ENCODE data around the gene RDH14. TPM values are rescaled to one million over a fixed set of nuclear protein-coding genes. Genes with fewer than 3 reads are reported as not detected.

RDH14 gene
- total RNA-seq, 1 experiment from 2014 or later = 22.8 TPM

DNA sequence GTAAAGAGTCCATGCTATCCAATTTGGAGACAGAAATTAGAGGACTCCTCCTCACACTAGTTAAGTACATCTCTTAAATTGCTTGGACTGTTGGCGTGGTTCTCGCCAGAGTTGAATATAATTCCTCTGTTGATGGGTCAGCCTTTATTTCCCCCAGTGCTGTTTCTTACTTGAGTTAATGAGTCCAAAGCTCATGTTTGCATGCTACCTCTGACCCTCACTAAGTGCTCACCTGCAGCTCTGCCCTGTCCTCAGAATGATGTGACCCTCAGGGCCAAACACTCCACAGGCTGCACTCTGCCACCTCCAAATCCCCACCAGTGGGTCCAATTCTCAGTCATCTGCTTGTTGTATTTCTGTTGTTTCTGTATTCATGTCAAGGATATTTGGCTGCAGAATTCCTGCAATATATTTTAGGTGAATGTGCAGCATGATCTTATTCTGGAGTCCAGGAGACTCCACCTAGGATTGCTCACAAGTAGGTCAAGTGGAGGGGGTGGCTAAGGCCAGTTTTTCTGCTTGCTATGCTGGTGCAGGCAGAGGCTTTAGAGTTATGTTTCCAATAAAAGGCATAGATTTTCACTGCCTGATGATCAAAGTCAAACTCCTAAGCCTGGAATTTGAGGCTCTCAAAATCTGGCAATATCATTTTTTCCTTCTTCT lies 37.8 kb downstream of the RDH14 start:
- DNase-seq (ENCODE audit: low spot score) = no peak

DNA sequence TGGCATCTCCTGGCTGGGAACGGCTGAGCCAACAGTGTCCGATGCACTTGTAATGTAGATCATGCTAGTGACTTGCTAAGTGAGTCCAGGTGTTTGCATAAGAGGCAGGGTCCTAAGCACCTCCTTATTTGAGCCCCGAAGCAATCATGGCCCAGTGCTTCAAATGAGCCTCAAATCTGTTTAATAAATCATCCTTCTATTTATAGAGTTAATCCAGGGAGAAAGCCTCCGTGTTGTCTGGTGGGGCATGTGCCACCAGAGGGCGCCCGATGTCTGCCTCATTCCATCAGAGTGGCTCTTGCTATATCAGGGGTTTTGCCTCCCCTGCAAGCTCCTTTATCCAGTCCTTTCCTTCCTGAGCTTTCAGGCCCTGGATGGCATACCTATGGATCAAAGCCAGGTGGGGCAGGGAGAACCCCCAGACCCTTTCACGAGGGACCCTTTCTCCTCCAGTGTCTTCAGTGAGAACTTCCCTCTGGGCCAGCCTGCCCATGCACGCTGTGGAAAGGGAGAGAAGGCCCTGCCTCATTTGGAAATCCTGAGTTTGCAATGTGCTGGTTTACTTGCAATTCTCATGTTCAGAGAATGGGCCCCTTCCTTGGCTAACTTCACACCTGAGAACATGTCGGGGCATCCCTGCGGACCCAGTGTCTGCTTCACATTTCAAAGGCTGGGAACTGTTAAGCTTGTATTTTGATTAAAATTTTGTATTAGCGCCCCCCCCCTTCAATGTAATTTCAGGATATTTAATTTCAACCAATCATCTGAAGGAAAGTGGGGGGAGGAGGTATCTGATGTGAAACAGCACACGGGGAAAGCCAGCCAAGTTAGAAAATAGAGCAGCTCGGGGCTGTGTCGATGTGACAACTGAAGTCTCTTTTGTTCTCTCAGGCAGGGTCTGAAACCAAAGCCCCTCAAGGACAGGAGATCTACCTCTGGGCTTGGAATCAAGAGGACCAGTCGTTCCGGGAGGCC lies 39.7 kb downstream of the RDH14 start:
- DNase-seq (ENCODE audit: low spot score) = peak; percentile 61

DNA sequence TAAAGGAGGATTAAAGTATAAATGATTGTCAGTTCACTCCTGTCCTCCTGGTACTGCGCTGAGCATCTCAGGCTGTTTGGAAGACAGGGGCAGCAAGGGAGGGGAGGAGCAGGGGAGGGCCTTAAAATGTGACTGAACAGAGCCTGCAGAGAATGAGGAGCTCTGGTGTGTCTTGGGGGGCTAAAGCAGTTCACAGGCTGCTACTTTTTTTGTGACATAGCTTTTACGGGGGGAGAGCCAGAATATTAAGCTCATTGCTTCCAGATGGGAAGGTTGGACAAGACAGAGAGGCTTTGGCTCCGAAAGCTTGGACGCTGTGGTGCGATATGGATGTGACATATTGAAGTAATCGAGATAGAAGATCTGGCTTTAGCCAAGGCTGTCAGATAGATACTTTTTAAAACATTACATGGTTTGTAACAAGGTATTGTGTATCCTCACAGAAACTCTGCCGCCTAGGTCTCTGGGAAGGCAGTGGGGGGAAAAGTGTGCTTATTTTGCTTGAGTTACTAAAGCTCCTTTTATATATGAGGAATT lies 40.5 kb downstream of the RDH14 start:
- no peak for DNase-seq (ENCODE audit: low spot score)

DNA sequence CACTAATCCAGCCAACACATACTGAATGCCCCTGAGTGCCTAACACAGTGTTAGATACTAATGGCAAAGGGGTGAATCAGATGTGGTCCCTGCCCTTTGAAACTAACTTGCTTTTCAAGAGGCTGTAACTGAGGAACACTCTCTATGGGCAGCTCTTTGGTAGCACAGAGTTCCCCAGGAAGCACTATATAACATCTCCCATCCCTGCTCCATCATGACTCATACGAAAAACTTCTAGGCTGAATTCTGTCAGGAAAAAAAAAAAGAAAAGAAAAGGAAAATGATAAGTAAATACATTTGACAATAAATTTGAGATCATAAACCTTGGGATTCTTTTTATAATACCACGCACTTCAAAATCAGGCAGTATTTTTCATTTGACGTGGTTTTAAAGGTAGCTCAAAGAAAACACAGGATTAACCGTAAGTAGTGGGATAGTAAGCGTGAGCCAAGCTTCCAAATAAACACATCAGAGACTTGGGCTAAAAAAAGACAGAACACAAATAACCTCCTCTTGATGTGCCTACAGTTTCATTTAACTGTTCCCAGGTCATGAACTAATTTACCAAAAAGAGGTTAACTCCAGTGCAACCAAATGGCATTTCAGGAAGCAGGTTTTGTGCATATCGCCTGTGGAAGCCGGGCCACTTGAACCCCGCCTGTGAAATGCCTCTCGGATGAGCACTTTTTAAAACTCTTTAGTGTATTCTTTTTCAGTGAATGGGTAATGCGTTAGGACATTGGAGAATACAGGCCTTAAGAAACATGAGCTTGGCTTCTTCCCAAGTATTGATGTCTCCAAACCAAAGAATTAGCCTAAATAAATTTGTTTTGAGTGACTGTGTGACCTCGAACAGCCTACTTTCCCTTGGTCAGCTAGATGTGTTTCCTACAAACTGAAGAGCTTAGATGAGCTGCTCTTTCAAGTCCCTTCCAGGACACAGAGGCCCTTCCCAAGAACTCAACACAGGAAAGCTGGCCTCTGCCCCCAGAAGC lies 42.0 kb downstream of the RDH14 start:
- peak; percentile 19 for DNase-seq (ENCODE audit: low spot score)

DNA sequence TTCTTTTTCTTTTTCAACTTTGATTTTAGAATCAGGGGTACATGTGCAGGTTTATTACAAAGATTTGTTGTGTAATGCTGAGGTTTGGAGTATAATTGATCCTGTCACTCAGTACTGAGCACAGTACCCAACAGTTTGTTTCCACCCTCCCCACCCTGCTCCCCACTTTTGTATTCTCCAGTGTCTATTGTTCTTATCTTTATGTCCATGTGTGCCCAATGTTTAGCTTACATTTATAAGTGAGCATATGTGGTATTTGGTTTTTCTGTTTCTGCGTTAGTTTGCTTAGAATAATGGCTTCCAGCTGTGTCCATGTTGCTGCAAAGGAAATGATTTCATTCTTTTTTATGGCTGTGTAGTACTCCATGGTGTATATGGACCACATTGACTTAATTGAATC lies 43.1 kb downstream of the RDH14 start:
- no peak for DNase-seq (ENCODE audit: low spot score)

DNA sequence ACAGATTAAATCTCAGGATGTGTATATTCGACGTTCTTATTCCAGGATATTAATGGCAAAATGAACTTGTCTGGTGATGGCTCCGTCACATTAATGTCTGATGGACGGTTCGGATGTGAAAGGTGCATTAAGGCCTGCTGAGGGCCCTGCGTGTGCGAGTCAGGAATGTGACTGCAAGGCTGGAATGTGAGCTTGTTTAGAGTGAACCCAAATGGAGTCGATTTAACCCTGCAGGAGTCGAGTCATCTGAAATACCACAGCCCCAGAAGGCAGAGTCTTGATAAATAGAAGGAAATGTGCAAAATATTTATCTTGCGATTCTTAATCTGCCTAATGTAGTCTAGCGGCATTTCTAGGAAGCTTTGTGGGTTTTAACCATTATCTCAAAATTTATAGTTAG lies 44.3 kb downstream of the RDH14 start:
- DNase-seq (ENCODE audit: low spot score) = peak; percentile 65

DNA sequence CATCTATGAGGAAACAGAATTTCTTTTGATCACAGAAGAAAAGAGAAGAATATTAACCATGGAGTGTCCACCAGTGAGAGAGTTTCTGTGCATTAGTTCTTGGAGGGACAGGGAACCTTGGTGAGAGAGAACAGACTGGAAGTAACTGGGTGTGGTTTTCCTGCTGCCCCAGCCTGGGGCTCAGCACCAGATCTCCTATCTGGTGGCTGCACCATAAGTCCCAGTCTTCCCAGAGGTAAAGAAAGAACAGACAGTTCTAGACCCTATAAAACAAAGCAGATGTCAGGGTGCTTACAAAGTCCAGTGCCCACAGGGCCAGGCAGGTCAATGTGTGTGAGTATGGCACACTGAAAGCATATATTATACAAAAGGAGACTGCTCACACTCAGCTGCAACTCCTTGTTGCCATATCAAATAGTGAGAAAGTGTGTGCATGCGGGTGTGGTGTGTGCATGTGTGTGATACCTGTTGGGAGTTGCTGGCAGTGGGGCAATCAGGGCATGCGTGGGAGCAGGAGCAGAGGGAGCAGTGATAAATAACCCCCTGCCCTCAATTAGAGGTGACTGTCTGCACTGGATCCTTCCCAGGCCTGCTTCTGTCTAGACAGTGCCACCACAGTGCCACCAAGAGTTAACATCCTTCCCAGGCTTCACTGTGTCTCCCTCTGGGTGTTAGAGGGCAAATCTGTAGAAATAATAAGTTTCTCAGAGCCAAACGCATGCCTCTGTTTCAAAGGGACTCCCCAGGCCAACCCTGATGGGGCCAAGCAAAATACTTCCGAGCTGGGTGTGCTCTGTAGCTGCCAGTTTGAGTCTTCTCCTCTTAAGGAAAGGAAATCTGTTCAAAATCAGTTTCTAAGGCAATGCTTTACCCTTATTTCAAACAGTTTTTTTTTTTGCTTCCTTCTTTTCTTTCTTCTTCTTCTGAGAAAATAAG lies 45.7 kb downstream of the RDH14 start:
- no peak for DNase-seq (ENCODE audit: low spot score)

DNA sequence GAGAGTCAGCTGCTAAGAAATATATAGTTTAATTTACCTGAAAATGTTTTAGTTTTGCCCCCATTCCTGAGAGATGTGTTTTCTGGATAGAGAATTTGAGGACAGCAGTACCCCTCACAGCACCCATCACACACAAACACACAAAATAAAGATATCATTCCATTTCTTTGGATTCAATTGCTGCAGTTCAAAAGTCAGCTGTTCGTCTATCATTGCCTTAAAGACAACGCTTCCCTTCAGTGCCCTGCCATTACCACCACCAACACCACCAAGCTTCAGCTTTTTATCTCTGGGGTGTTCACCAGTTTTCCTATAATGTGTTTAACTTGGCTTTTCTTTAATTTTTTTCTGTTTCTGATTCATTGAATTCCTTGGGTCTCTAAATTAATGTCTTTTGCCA lies 49.7 kb downstream of the RDH14 start:
- no peak for DNase-seq (ENCODE audit: low spot score)

DNA sequence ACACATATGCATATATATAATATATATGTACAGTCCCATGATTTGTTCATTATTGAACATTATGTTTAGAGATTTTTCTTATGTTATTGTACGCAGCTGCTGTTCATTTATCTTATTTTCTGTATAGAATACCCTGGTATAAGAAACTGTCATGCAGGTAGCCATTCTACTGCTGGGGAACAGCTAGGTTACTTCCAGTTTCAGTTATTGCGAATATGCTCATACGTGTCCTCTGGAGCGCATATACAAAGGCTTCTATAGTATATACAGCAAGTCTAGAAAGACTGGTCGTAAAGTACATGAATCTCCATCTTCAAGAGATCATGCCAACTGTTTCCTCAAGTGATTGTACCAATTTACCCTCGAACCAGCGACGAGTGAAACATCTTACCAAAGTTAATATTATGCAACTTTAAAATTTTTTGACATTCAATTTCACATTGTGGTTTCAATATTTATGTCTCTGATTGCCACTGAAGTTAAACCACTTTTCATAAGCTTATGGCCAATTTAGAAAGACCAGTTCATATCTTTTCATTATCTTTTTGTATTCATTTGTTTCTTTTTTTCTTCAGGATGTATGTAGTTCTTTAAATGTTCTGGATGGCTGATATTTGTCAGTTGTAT lies 53.5 kb downstream of the RDH14 start:
- no peak for DNase-seq (ENCODE audit: low spot score)

DNA sequence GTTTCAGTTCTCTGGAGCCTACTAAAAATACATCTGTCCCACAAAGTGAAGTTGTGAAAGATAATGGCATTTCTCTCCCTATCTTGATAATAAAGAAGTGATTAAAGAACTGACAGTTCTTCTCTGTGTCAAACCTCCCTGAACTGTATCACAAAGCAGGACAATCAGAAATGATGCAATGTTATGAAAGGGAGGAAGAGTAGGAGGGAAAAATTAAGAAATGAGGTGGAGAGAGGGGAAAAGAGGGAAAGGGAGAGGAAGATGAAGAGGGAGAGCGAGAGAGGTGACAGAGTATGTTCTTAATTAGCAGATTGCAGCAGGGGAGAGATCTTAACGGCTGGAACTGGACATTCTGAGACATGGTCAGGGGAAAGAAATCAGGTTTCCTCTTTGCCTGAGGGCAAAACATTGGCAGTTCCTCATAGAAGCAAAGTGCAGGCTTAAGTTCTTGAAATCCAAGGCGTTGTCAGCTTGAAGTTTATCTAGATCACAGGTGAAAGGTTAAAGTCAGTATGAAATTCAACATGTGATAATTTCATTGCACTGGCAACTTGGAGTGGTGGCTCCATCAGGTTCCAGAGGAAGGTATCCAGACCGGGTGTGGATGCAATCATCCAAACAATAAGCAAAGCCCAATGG lies 54.6 kb downstream of the RDH14 start:
- no peak for DNase-seq (ENCODE audit: low spot score)

Other genes with a start within 250 kb of the RDH14 start
- not detected in 2 replicates for gene NT5C1B, start 28.9 kb upstream of the RDH14 start, total RNA-seq (2014; rRNA removed; shearing (Covaris generic))

Measured in H4 (cell line).